Raji (cell line): ENCODE results near the gene TMPRSS4.

Experiments
- POLR2A ChIP-seq: IDR thresholded peaks from 2 replicates; pipeline ENCODE4 v1.6.1; 2011; ENCODE audit warnings: low read depth, low read length, control low read depth; ENCODE audit not compliant: insufficient read depth

TMPRSS4 gene

GRCh38 chr11:118064956-118065355, 11.9 kb upstream of the TMPRSS4 start:
- TF ChIP-seq POLR2A: no peak

GRCh38 chr11:118065384-118065783, 11.5 kb upstream of the TMPRSS4 start:
- no peak for TF ChIP-seq POLR2A

- TF ChIP-seq POLR2A: no peak
Observed at GRCh38 chr11:118067006-118067405, 9.9 kb upstream of the TMPRSS4 start.

GRCh38 chr11:118068206-118068944, 8.5 kb upstream of the TMPRSS4 start:
- no peak for TF ChIP-seq POLR2A

GRCh38 chr11:118068945-118069612, 7.8 kb upstream of the TMPRSS4 start:
- no peak for TF ChIP-seq POLR2A

GRCh38 chr11:118071416-118072030, 5.4 kb upstream of the TMPRSS4 start:
- TF ChIP-seq POLR2A: no peak

- TF ChIP-seq POLR2A: no peak
Observed at GRCh38 chr11:118073554-118073953, 3.3 kb upstream of the TMPRSS4 start.

- no peak for TF ChIP-seq POLR2A
Observed at GRCh38 chr11:118074091-118074685, 2.7 kb upstream of the TMPRSS4 start.

- TF ChIP-seq POLR2A: no peak
Observed at GRCh38 chr11:118074785-118075184, 2.1 kb upstream of the TMPRSS4 start.

GRCh38 chr11:118078911-118079411, 2.1 kb downstream of the TMPRSS4 start:
- TF ChIP-seq POLR2A: no peak

GRCh38 chr11:118079491-118079890, 2.6 kb downstream of the TMPRSS4 start:
- TF ChIP-seq POLR2A: no peak

- no peak for TF ChIP-seq POLR2A
Observed at GRCh38 chr11:118080296-118080695, 3.4 kb downstream of the TMPRSS4 start.

- no peak for TF ChIP-seq POLR2A
Observed at GRCh38 chr11:118081241-118081958, 4.5 kb downstream of the TMPRSS4 start.

GRCh38 chr11:118082880-118083552, 6.1 kb downstream of the TMPRSS4 start:
- TF ChIP-seq POLR2A: no peak
